SK-N-SH treated with all-trans-retinoic acid at 6 μM for 48 hours (cell line): Measurements from ENCODE around the gene ZNF154.
"Not testable (repeated sequence)": the region's sequence is repeated elsewhere in the genome, so short reads cannot be mapped to it uniquely, and the experiment has no call there.

ENCODE experiments used
- ATAC-seq: fragments of 200-7000 bp; cut with Tn5 transposase; 3 replicates; pipeline ENCODE4 v1.9.1; 2020; ENCODE audit warnings: mild to moderate bottlenecking, moderate library complexity
- ARNTL ChIP-seq: fragments of 450-650 bp; formaldehyde crosslinking; IDR thresholded peaks from 2 replicates; pipeline ENCODE4 v1.5.0; 2020; ENCODE audit warnings: low read depth, mild to moderate bottlenecking, moderate library complexity, borderline replicate concordance
- BACH2 ChIP-seq: fragments of 250-450 bp; sonication (Bioruptor Pico); IDR thresholded peaks from 2 replicates; pipeline ENCODE4 v1.9.0; 2021; ENCODE audit warnings: mild to moderate bottlenecking, borderline replicate concordance
- CREB5 ChIP-seq: fragments of 250-450 bp; sonication (Bioruptor Pico); IDR thresholded peaks from 2 replicates; pipeline ENCODE4 v1.5.1; 2020; ENCODE audit warnings: low read depth, mild to moderate bottlenecking, moderate library complexity
- CSDC2 ChIP-seq: fragments of 250-450 bp; sonication (Bioruptor Pico); IDR thresholded peaks from 2 replicates; pipeline ENCODE4 v1.5.0; 2020; ENCODE audit warnings: mild to moderate bottlenecking, moderate library complexity
- ESRRG ChIP-seq: fragments of 250-450 bp; sonication (Bioruptor Pico); IDR thresholded peaks from 2 replicates; pipeline ENCODE4 v1.6.1; 2021; ENCODE audit warnings: mild to moderate bottlenecking
- GLIS3 ChIP-seq: fragments of 250-450 bp; sonication (Bioruptor Pico); IDR thresholded peaks from 2 replicates; pipeline ENCODE4 v1.5.0; 2020; ENCODE audit warnings: mild to moderate bottlenecking, moderate library complexity
- ISL1 ChIP-seq: fragments of 250-450 bp; sonication (Bioruptor Pico); IDR thresholded peaks from 2 replicates; pipeline ENCODE4 v2.1.2; 2022; ENCODE audit warnings: mild to moderate bottlenecking, moderate library complexity
- OSR1 ChIP-seq: fragments of 250-450 bp; sonication (Bioruptor Pico); IDR thresholded peaks from 2 replicates; pipeline ENCODE4 v1.8.0; 2022; ENCODE audit warnings: moderate library complexity, mild to moderate bottlenecking, inconsistent platforms
- PATZ1 ChIP-seq: fragments of 250-450 bp; sonication (Bioruptor Pico); IDR thresholded peaks from 2 replicates; pipeline ENCODE4 v1.8.0; 2020; ENCODE audit warnings: mild to moderate bottlenecking, moderate library complexity, borderline replicate concordance
- POU6F1 ChIP-seq: fragments of 250-450 bp; sonication (Bioruptor Pico); IDR thresholded peaks from 2 replicates; pipeline ENCODE4 v1.8.0; 2021; ENCODE audit warnings: low read depth, mild to moderate bottlenecking, moderate library complexity, borderline replicate concordance
- PPARA ChIP-seq: fragments of 250-450 bp; sonication (Bioruptor Pico); IDR thresholded peaks from 2 replicates; pipeline ENCODE4 v1.5.0; 2020; ENCODE audit warnings: mild to moderate bottlenecking, borderline replicate concordance
- RARB ChIP-seq: fragments of 250-450 bp; sonication (Bioruptor Pico); IDR thresholded peaks from 2 replicates; pipeline ENCODE4 v1.8.0; 2021; ENCODE audit warnings: mild to moderate bottlenecking, moderate library complexity
- SNAI2 ChIP-seq: fragments of 250-450 bp; sonication (Bioruptor Pico); IDR thresholded peaks from 2 replicates; pipeline ENCODE4 v1.5.0; 2020; ENCODE audit warnings: mild to moderate bottlenecking, moderate library complexity
- TCF4 ChIP-seq: fragments of 250-450 bp; sonication (Bioruptor Pico); IDR thresholded peaks from 2 replicates; pipeline ENCODE4 v1.8.0; 2021; ENCODE audit warnings: mild to moderate bottlenecking, moderate library complexity, borderline replicate concordance
- TOX ChIP-seq: fragments of 250-450 bp; sonication (Bioruptor Pico); IDR thresholded peaks from 2 replicates; pipeline ENCODE4 v1.8.0; 2021; ENCODE audit warnings: mild to moderate bottlenecking, moderate library complexity, borderline replicate concordance
- ZFP3 ChIP-seq: fragments of 250-450 bp; sonication (Bioruptor Pico); IDR thresholded peaks from 2 replicates; pipeline ENCODE4 v1.5.0; 2020; ENCODE audit warnings: mild to moderate bottlenecking, moderate library complexity
- ZFP30 ChIP-seq: fragments of 450-650 bp; formaldehyde crosslinking; IDR thresholded peaks from 2 replicates; pipeline ENCODE4 v1.5.0; 2022; ENCODE audit warnings: mild to moderate bottlenecking, moderate library complexity
- ZNF70 ChIP-seq: fragments of 450-650 bp; formaldehyde crosslinking; IDR thresholded peaks from 2 replicates; pipeline ENCODE4 v1.5.0; 2020; ENCODE audit warnings: mild to moderate bottlenecking, moderate library complexity
- ZNF8 ChIP-seq: fragments of 450-650 bp; formaldehyde crosslinking; IDR thresholded peaks from 2 replicates; pipeline ENCODE4 v1.5.0; 2020; ENCODE audit warnings: mild to moderate bottlenecking, moderate library complexity

The ZNF154 gene

GRCh38 chr19:57748029-57748428 lies 39.0 kb upstream of the ZNF154 start:
- ATAC-seq: no peak
- TF ChIP-seq ISL1 (CRISPR knock-in tag): no peak
- no peak for TF ChIP-seq GLIS3
- TF ChIP-seq ZNF8 (CRISPR knock-in tag): no peak
- TF ChIP-seq ZNF70 (CRISPR knock-in tag): no peak
- no peak for TF ChIP-seq ARNTL
- TF ChIP-seq TOX (CRISPR knock-in tag): no peak
- no peak for TF ChIP-seq CREB5 (CRISPR knock-in tag)
- no peak for TF ChIP-seq ZFP3 (CRISPR knock-in tag)
- no peak for TF ChIP-seq OSR1 (CRISPR knock-in tag)
- TF ChIP-seq ESRRG (CRISPR knock-in tag): no peak
- no peak for TF ChIP-seq PATZ1 (CRISPR knock-in tag)
- TF ChIP-seq CSDC2 (CRISPR knock-in tag): no peak
- no peak for TF ChIP-seq TCF4 (CRISPR knock-in tag)

GRCh38 chr19:57747472-57747807 lies 38.4 kb upstream of the ZNF154 start:
- peak; percentile 3; the same call in 1 of the 3 replicates for ATAC-seq
- no peak for TF ChIP-seq ISL1 (CRISPR knock-in tag)
- no peak for TF ChIP-seq SNAI2 (CRISPR knock-in tag)
- no peak for TF ChIP-seq GLIS3
- TF ChIP-seq PATZ1 (CRISPR knock-in tag): no peak
- TF ChIP-seq ZNF70 (CRISPR knock-in tag): no peak
- TF ChIP-seq ZFP30: no peak
- TF ChIP-seq TCF4 (CRISPR knock-in tag): no peak
- no peak for TF ChIP-seq CSDC2 (CRISPR knock-in tag)
- TF ChIP-seq RARB (CRISPR knock-in tag): no peak
- no peak for TF ChIP-seq PPARA (CRISPR knock-in tag)
- no peak for TF ChIP-seq TOX (CRISPR knock-in tag)
- no peak for TF ChIP-seq ARNTL
- no peak for TF ChIP-seq POU6F1 (CRISPR knock-in tag)
- TF ChIP-seq ZNF8 (CRISPR knock-in tag): no peak
- TF ChIP-seq OSR1 (CRISPR knock-in tag): no peak
- TF ChIP-seq BACH2 (CRISPR knock-in tag): no peak

GRCh38 chr19:57746580-57747471 lies 37.8 kb upstream of the ZNF154 start, which contains the start of gene ZNF776:
ZNF776 (plus strand) TSS chr19:57746815; CDS start chr19:57747059, 244 bp downstream.
- peak; percentile 99 for ATAC-seq
- no peak for TF ChIP-seq RARB (CRISPR knock-in tag)

- ATAC-seq: not testable (repeated sequence)
These were observed 29.8 kb upstream of the ZNF154 start for GRCh38 chr19:57738770-57739169.

GRCh38 chr19:57738320-57738719 lies 29.3 kb upstream of the ZNF154 start:
- ATAC-seq: not testable (repeated sequence)
